Stromal cell of bone marrow (primary cell): ENCODE data around the gene DGCR8.
"Not testable (repeated sequence)": the region's sequence is repeated elsewhere in the genome, so short reads cannot be mapped to it uniquely, and the experiment has no call there.

ENCODE experiments used
- DNase-seq: peaks from one replicate; pipeline ENCODE4 v3.0.0-alpha.2; 2012; ENCODE audit warnings: low read depth

The DGCR8 gene

GRCh38 chr22:20154602-20155187, 74.7 kb downstream of the DGCR8 start:
- DNase-seq, result no peak

DNA sequence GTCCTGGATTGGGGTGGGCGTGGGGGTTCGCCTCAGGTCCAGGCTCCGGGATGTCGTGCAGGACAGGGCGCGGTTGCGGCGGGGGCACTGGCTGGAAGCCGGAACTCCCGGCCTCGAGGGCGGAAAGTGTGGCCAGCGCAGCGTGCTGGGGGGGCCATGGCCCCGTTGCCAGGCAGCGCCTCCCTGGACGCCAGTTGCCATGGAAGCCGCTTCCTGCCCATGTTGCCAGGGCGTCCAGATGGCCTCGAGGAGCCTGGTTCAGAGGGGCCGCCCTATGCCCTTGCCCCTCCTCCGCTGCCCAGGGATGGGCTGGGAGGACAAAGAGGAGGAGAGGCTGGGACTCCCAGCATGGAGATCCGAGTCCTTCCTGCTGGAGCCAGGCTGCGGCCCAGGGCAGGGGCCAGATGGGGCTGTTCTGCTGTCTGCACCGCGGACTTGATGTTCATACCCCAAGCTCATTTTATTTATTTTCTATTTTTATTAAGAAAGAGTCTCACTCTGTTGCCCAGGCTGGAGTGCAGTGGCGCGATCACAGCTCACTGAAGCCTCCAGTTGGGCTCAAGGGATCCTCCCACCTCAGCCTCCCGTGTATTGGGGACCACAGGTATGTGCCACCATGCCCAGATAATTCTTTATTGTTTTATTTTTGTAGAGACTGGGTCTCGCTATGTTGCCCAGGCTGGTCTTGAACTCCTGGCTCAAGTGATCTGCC, 75.4 kb downstream of the DGCR8 start:
- DNase-seq, result peak; percentile 45

DNA sequence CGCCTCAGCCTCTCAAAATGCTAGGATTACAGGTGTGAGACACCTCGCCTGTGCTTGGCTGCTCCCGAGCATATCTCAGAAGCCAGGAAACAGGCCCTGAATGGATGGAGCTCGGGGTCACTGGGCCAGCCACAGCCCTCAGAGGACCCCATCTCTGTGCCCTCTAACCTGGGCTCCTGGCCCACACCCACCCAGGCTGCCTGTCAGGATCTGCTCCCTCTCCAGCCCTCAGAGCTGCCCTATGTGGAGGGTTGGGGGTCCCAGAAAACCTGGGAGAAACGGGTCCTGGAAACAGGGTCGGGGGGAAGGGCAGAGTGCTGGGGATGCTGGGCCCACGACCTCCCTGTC, 76.0 kb downstream of the DGCR8 start:
- DNase-seq, result no peak

- DNase-seq, result peak; percentile 9
Observed at GRCh38 chr22:20156611-20157429, 76.8 kb downstream of the DGCR8 start.

DNA sequence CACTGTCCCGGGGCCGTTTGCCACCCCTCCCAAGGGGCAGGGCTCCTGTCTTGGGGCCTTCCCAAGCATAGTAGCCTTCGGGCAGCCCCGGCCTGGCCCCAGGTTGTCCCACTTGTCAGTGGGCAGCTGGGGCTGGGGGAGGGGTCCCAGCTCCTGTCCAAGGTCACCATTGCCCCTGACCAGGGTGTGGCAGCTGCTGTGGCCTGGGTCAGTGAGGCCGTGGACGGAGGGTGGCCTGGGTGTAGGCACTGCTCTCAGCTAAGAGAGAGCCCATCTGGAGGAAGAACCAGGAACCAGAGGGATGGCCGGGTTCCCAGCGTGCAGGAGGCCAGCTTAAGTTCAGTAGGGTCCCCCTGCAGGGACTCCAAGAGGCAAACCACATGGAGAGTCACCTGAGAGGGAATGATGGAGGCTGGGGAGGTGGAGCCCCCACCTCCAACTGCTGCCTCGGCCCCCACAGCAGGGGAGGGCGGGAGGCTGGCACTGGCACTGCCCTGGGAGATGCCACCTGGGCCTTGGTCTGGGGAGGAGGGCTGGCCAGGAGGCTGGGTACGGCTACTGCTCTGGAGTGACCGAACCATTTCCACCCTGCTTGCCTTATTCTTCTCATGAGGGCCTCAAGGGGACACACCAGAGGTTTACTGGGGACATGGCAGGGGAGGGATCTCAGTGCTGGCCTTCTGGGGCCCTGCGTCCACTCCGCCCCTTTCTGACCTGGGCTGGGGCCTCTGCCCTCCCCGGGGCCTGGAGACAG, 77.6 kb downstream of the DGCR8 start:
- DNase-seq, result no peak

DNA sequence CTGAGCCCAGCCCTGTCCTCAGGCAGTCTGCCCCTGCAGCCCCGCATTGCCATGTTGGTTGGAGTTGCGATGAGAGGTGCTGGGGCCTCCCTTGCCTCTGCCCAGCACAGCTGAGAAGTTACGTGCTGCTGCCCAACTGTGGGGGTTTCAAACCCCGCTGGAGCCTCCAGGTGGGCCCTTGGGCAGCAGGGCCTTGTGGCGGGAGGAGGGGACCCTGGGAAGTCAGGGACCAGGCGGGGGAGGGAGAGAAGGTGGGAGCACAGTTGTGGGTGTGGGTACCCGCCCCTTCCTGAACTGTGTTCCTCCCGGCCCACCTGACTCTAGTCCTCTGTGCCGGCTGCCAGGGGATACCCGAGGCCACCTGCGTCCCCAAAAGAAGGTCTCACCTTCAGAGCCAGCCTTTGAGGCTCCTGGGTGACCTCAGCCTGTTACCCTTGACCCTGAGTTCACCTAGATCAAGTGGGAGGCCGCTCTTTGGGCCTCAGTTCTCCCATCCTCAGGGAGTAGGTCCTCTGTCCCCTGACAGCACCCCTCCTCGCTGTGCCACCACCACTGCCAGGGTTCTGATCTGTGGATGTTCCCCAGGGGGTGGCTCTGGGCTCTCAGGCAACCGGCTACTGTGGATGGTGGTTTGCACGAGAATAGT, 78.5 kb downstream of the DGCR8 start:
- DNase-seq, result no peak

- no peak for DNase-seq
Observed at GRCh38 chr22:20159076-20159475, 79.0 kb downstream of the DGCR8 start.

DNA sequence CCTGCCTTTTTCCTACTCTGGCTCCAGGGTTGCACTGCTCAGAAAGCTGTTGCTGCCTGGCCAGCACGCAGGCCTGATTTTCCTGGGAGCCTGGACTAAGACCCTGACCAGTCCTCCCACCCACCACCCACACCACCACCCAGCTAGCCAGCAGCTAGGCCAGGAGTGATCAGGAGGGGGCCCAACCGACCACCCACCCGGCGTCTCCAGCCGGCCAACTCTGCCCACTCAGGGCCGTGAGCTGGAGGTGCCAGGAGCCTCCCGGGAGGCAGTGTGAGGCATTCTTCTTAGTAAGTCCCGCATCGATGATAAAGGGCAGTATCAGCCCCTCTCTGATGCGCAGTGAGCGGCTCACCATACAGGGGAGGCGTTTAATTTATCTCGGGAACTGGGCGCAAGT, 79.5 kb downstream of the DGCR8 start:
- DNase-seq, result not testable (repeated sequence)

- DNase-seq, result no peak
Observed at GRCh38 chr22:20160041-20160440, 80.0 kb downstream of the DGCR8 start.
